ENCODE results near the gene HOTAIR. TPM values are rescaled to one million over a fixed set of nuclear protein-coding genes. Genes with fewer than 3 reads are reported as not detected.

Gene HOTAIR
- polyA plus RNA-seq, 2 donors: not detected

DNA sequence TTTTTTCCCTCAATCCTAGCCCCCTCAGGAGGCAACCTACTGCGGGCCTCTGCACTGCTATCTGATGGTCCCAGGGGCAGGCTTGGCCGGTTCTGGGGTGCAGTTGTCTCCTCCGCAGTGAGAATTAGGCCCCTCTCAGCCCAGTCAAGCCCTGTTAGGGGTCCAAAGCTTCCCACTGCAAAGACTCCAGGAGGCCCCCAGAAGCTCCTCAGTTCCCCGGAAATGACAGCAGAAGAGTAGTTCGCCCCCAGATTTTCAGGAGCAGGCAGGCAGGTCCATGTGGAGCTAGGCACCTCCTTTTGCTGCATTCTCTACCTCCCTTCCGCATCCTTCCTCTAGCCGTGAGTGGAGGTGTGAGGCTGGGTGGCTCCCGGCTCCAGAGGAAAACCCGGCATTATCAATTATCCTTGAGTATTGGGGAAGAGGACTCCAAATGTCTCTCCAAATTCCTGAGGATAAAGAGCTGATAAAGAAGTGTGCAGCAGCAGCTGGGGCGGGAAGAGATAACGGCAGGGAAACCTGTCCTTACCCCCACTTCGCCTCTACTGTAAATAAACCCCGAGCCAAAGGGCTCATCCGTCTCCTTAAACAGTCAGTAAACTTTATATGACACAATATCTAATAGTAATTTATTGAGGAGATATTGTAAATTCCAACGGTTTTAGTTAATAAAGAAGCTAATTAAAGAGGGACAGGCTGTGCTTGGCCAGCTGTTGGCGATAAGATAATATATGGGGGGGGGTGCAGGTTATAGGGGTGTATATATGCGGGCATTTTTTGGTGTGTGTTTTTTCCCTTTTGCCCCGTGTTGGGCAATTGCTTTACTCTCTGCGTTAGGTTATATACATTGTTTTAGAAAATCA lies 20.7 kb downstream of the HOTAIR start:
- Histone ChIP-seq H3K4me1 (ENCODE audit: control insufficient read depth in 2 of 2, insufficient read depth in 2 of 2, low read length in 1 of 2) (peaks cover 0 to 5% of the 10 kb centered on the region in 2 donors), H3K27me3 (ENCODE audit: control insufficient read depth in 1 of 2, insufficient read depth in 2 of 2, low read length in 2 of 2) (peaks cover 6 to 72% of the 10 kb centered on the region in 2 donors), H3K27ac (ENCODE audit: low read depth in 2 of 2, low read length in 1 of 2) (no peak overlapping the region), H3K36me3 (ENCODE audit: control insufficient read depth in 2 of 2, insufficient read depth in 2 of 2, low read length in 1 of 2) (no peaks in the 10 kb centered on the region), H3K4me3 (ENCODE audit: low read depth in 1 of 2, low read length in 2 of 2) (no peak overlapping the region), H3K9me3 (ENCODE audit: control insufficient read depth in 2 of 2, insufficient read depth in 1 of 2, low read depth in 1 of 2, low read length in 1 of 2) (peaks cover 0 to 2% of the 10 kb centered on the region in 2 donors)
- 9 to 11% methylated on average over 19 of the region's 19 CpGs for WGBS, 2 donors

DNA sequence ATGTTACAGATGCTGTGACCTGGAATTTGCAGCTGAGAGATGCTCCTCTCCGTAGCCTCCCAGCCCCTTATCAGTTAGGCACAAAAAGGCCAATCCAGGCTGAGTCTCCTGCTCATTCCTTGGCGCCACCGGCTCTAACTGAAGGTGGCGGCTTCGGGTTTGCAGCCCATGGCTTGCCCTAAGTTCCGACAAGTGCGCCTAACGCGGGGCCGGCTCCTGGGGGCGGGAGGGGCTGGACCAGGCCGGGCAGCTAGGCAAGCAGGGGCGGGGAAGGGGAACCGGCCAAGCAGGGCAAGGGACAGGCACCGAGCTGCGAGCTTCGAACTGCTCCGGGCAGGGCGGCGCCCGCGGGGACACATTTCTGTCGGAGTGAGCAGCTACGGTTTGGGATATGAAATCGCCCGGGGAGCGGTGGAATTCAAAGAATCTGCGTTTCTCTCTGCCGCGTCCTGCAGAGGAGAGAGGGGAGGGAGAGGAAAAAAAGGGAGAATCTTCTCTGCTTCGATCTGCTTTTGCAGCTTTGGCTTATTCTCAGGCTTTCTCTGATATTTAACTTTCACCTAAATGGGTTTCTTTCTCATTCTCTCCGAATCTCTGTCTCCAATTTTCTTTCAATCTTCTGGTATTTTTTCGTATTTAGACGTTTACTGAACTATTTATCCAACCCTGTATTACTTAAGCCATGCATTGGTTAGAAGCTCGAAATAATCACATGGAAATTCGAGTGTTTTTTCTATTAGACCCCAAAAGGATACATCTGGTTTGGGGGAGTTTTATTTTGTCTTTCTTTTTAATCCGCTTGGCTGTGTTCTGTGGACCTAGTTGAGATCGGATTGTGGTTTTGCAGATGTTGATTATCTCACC lies 21.7 kb downstream of the HOTAIR start:
- H3K4me3 ChIP-seq (ENCODE audit: low read depth in 1 of 2, low read length in 2 of 2): no peak overlapping the region
- H3K27me3 ChIP-seq (ENCODE audit: control insufficient read depth in 1 of 2, insufficient read depth in 2 of 2, low read length in 2 of 2): peaks cover 6 to 74% of the 10 kb centered on the region in 2 donors
- peaks cover 0 to 2% of the 10 kb centered on the region in 2 donors for H3K9me3 ChIP-seq (ENCODE audit: control insufficient read depth in 2 of 2, insufficient read depth in 1 of 2, low read depth in 1 of 2, low read length in 1 of 2)
- WGBS, 2 donors: 7 to 8% methylated on average over 38 of the region's 38 CpGs
- peaks cover 0 to 5% of the 10 kb centered on the region in 2 donors for H3K4me1 ChIP-seq (ENCODE audit: control insufficient read depth in 2 of 2, insufficient read depth in 2 of 2, low read length in 1 of 2)
- H3K36me3 ChIP-seq (ENCODE audit: control insufficient read depth in 2 of 2, insufficient read depth in 2 of 2, low read length in 1 of 2): no peaks in the 10 kb centered on the region
- H3K27ac ChIP-seq (ENCODE audit: low read depth in 2 of 2, low read length in 1 of 2): no peak overlapping the region

DNA sequence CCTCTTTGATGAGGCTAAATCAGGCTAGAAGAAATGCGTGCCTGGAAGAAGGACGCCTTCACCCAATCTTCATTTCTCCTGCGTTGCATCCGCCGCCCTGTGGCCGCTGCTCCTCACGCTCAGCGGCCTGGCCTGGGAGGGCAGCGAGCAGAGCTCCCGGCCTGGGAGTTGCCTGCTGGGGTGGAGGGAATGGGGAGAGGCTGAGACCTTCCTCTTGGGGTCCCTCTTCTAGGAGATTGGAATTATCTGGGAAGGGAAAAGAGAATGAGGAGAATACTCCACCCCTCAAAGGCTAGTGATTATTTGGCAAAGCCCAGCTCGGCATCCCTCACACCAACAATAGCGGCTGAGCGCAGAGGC lies 22.4 kb downstream of the HOTAIR start:
- Histone ChIP-seq H3K4me1 (ENCODE audit: control insufficient read depth in 2 of 2, insufficient read depth in 2 of 2, low read length in 1 of 2) (peaks cover 0 to 5% of the 10 kb centered on the region in 2 donors), H3K4me3 (ENCODE audit: low read depth in 1 of 2, low read length in 2 of 2) (no peak overlapping the region), H3K27ac (ENCODE audit: low read depth in 2 of 2, low read length in 1 of 2) (no peak overlapping the region), H3K9me3 (ENCODE audit: control insufficient read depth in 2 of 2, insufficient read depth in 1 of 2, low read depth in 1 of 2, low read length in 1 of 2) (peaks cover 0 to 2% of the 10 kb centered on the region in 2 donors), H3K27me3 (ENCODE audit: control insufficient read depth in 1 of 2, insufficient read depth in 2 of 2, low read length in 2 of 2) (peaks cover 6 to 68% of the 10 kb centered on the region in 2 donors), H3K36me3 (ENCODE audit: control insufficient read depth in 2 of 2, insufficient read depth in 2 of 2, low read length in 1 of 2) (no peaks in the 10 kb centered on the region)
- 13% methylated on average over 13 of the region's 13 CpGs for WGBS, 2 donors

DNA sequence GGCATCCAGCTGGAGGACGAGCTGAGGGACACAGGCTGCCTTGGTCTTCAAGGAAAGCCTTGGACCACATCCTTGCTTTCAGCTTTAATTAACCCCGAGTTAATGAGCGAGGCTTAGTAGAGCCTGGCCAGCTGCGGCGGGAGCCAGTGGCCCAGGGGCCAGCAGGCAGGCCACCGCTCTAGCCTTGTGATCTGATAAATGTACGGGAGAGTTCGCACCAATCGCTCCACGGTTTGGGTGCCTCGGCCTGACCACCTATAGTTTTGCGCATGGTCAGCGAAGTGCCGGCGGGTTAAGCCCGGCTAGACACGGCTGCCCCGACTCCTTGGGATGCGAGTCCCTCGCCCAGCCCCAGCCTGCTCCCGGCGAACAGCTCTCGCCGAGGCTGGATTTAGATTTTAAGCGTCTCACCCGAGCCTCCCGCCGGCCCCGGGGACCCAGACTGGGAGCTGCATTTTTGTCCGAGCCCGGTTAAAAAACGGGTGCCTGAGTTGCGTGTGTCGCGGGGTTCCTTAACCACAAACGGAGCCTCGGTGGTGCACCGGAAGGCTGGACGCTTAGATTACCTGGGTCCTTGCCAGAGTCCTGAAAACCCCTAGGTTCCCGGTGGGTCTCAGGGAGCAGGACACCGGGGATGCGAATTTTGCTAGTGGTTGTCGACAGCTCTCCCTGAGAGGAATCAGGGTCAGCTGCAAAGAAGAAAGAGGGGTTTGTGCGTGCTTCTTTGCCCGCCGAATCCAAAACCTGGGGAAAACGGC lies 23.0 kb downstream of the HOTAIR start:
- peaks cover 0 to 5% of the 10 kb centered on the region in 2 donors for H3K4me1 ChIP-seq (ENCODE audit: control insufficient read depth in 2 of 2, insufficient read depth in 2 of 2, low read length in 1 of 2)
- H3K9me3 ChIP-seq (ENCODE audit: control insufficient read depth in 2 of 2, insufficient read depth in 1 of 2, low read depth in 1 of 2, low read length in 1 of 2): peaks cover 0 to 2% of the 10 kb centered on the region in 2 donors
- 6 to 7% methylated on average over 47 of the region's 47 CpGs for WGBS, 2 donors
- H3K4me3 ChIP-seq (ENCODE audit: low read depth in 1 of 2, low read length in 2 of 2): no peak overlapping the region
- no peaks in the 10 kb centered on the region for H3K36me3 ChIP-seq (ENCODE audit: control insufficient read depth in 2 of 2, insufficient read depth in 2 of 2, low read length in 1 of 2)
- no peak overlapping the region for H3K27ac ChIP-seq (ENCODE audit: low read depth in 2 of 2, low read length in 1 of 2)
- peaks cover 6 to 64% of the 10 kb centered on the region in 2 donors for H3K27me3 ChIP-seq (ENCODE audit: control insufficient read depth in 1 of 2, insufficient read depth in 2 of 2, low read length in 2 of 2)

DNA sequence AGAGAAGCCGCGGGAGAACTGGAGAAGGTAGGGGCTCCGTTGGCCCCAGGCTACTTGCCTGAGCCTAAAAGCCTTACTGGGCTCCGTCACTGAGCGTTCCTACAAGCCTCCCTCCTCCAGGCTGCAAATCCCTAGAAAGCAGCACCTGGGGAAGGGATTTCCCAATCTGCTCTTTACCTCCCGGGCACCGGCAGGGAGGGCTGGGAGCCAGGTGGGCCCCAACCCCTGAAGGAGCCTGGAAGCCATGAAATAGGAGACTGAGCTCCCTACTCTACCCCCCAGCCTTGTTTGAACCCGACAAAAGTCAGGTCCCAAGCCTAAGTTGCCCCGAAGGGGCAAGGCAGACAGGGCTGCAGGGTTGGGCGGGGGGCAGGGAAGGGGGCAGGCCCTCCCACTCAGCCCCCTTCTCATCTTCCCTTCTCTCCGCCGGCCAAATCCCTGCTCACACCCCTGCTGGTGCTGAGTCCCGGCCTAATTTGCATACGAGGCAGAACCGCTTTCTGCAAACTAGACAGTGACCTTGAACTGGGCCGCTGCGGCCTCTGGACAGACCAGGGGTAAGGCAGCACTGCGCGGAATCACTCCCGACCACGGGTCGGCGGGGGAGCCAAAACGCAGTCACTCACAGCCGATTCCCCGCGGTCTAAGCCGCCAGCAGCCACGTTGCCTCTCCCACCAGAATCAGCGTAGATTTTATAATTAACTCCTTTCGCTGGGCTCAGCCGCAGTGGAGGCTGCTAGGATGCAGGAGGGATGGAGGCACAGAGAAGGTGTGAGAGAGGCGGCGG lies 23.8 kb downstream of the HOTAIR start:
- Histone ChIP-seq H3K4me3 (ENCODE audit: low read depth in 1 of 2, low read length in 2 of 2) (no peak overlapping the region), H3K4me1 (ENCODE audit: control insufficient read depth in 2 of 2, insufficient read depth in 2 of 2, low read length in 1 of 2) (peaks cover 0 to 2% of the 10 kb centered on the region in 2 donors), H3K9me3 (ENCODE audit: control insufficient read depth in 2 of 2, insufficient read depth in 1 of 2, low read depth in 1 of 2, low read length in 1 of 2) (peaks cover 0 to 2% of the 10 kb centered on the region in 2 donors), H3K36me3 (ENCODE audit: control insufficient read depth in 2 of 2, insufficient read depth in 2 of 2, low read length in 1 of 2) (no peaks in the 10 kb centered on the region), H3K27ac (ENCODE audit: low read depth in 2 of 2, low read length in 1 of 2) (no peak overlapping the region), H3K27me3 (ENCODE audit: control insufficient read depth in 1 of 2, insufficient read depth in 2 of 2, low read length in 2 of 2) (peaks cover 6 to 57% of the 10 kb centered on the region in 2 donors)
- WGBS, 2 donors: 5 to 6% methylated on average over 34 of the region's 34 CpGs

DNA sequence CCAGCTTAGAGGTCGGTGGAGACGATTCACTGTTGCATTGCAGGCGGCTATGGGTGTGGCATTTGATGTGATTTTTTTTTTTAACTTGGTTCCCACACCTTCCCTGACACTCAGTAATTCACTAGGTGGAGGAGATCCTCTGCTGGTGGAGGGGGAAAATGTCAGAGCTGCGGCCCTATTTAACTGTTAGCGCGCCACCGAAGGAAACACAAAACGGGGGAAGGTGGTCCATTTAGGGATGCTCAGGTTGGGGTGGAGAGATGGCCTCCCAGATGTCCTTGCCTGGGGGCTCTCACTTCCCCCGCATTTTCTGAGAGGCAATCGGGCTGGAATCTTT lies 24.3 kb downstream of the HOTAIR start:
- H3K9me3 ChIP-seq (ENCODE audit: control insufficient read depth in 2 of 2, insufficient read depth in 1 of 2, low read depth in 1 of 2, low read length in 1 of 2): peaks cover 0 to 2% of the 10 kb centered on the region in 2 donors
- no peak overlapping the region for H3K4me3 ChIP-seq (ENCODE audit: low read depth in 1 of 2, low read length in 2 of 2)
- no peak overlapping the region for H3K27ac ChIP-seq (ENCODE audit: low read depth in 2 of 2, low read length in 1 of 2)
- H3K4me1 ChIP-seq (ENCODE audit: control insufficient read depth in 2 of 2, insufficient read depth in 2 of 2, low read length in 1 of 2): peaks cover 0 to 2% of the 10 kb centered on the region in 2 donors
- H3K27me3 ChIP-seq (ENCODE audit: control insufficient read depth in 1 of 2, insufficient read depth in 2 of 2, low read length in 2 of 2): peaks cover 11 to 57% of the 10 kb centered on the region in 2 donors
- 6% methylated on average over 10 of the region's 10 CpGs for WGBS, 2 donors
- no peaks in the 10 kb centered on the region for H3K36me3 ChIP-seq (ENCODE audit: control insufficient read depth in 2 of 2, insufficient read depth in 2 of 2, low read length in 1 of 2)

DNA sequence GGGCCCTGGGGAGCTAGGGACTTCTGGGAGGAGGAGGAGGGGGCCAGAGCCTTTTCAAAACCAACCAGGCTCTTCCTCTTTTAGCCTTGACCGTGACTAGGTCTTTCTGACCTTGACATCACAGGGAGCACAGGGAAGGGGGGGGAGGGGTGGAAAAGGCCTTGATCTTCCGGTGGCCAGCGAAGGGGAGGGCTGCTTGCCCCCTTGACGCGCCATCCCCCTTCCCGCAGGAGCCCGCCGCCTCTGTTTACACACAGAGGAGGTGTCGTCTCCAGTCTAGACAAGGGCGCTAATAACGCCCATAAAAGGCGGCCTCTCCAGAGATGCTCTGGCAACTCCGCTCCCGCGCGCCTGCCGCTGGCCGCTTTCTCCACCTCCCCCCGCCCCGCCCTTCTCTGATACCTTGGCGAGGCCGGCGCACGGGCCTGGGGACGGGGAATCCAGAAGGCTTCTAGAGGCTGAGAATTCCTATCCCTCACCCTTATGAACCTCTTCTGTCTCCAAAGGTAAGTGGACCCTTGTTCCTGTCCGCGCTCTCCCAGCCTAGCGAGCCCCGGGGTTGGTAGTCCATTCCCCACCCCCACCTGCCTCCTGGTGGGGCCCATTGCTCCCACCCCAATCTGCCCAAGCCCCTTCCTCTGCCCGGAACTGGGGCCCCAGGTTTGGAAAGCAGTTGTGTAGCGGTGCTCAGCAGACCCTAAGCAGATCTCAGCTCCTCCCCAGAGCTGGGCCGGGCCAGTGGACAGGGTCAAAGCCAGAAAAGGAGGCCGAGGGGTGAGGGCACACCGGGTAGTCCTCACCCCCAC lies 24.9 kb downstream of the HOTAIR start:
- Histone ChIP-seq H3K4me3 (ENCODE audit: low read depth in 1 of 2, low read length in 2 of 2) (no peak overlapping the region), H3K9me3 (ENCODE audit: control insufficient read depth in 2 of 2, insufficient read depth in 1 of 2, low read depth in 1 of 2, low read length in 1 of 2) (peaks cover 0 to 1% of the 10 kb centered on the region in 2 donors), H3K27ac (ENCODE audit: low read depth in 2 of 2, low read length in 1 of 2) (no peak overlapping the region), H3K27me3 (ENCODE audit: control insufficient read depth in 1 of 2, insufficient read depth in 2 of 2, low read length in 2 of 2) (peaks cover 11 to 56% of the 10 kb centered on the region in 2 donors), H3K4me1 (ENCODE audit: control insufficient read depth in 2 of 2, insufficient read depth in 2 of 2, low read length in 1 of 2) (peaks cover 0 to 2% of the 10 kb centered on the region in 2 donors), H3K36me3 (ENCODE audit: control insufficient read depth in 2 of 2, insufficient read depth in 2 of 2, low read length in 1 of 2) (no peaks in the 10 kb centered on the region)
- 4 to 8% methylated on average over 29 to 34 of the region's 34 CpGs for WGBS, 2 donors

All from esophagus (tissue), 2 donors.